SJCRH30 (cell line): Measurements from ENCODE around the gene CEACAM7. TPM values are rescaled to one million over a fixed set of nuclear protein-coding genes. Genes with fewer than 3 reads are reported as not detected.

ENCODE experiments used
- DNase-seq, 2 experiments: peaks; one replicate each; pipeline ENCODE4 v3.0.0-alpha.2; 2015 to 2020
- H3K27ac ChIP-seq: fragments of 250-450 bp; sonication (Bioruptor Pico); 2 replicates; pipeline ENCODE4 v1.5.1; 2020; ENCODE audit warnings: mild to moderate bottlenecking, moderate library complexity
- H3K27me3 ChIP-seq: fragments of 250-450 bp; sonication (Bioruptor Pico); 2 replicates; pipeline ENCODE4 v1.5.1; 2020; ENCODE audit warnings: mild to moderate bottlenecking, moderate library complexity
- H3K36me3 ChIP-seq: fragments of 250-450 bp; sonication (Bioruptor Pico); 2 replicates; pipeline ENCODE4 v1.5.1; 2020; ENCODE audit warnings: mild to moderate bottlenecking, moderate library complexity
- H3K4me1 ChIP-seq: fragments of 250-450 bp; sonication (Bioruptor Pico); 2 replicates; pipeline ENCODE4 v1.5.1; 2020; ENCODE audit warnings: mild to moderate bottlenecking, moderate library complexity
- H3K4me3 ChIP-seq: fragments of 250-450 bp; sonication (Bioruptor Pico); 2 replicates; pipeline ENCODE4 v1.5.1; 2020; ENCODE audit warnings: mild to moderate bottlenecking, moderate library complexity
- H3K9me3 ChIP-seq: fragments of 250-450 bp; sonication (Bioruptor Pico); replicated peaks from 2 replicates; pipeline ENCODE4 v1.5.1; 2020; ENCODE audit warnings: mild to moderate bottlenecking, moderate library complexity
- total RNA-seq: library from RNA; depleted of rRNA; stranded (reverse); fragments of >200 nt; shearing (Covaris generic); gene quantifications from 2 replicates; pipeline ENCODE4 v1.2.3, GENCODE V29; 2014

The CEACAM7 gene
- total RNA-seq, 1 experiment from 2014 or later = not detected

DNA sequence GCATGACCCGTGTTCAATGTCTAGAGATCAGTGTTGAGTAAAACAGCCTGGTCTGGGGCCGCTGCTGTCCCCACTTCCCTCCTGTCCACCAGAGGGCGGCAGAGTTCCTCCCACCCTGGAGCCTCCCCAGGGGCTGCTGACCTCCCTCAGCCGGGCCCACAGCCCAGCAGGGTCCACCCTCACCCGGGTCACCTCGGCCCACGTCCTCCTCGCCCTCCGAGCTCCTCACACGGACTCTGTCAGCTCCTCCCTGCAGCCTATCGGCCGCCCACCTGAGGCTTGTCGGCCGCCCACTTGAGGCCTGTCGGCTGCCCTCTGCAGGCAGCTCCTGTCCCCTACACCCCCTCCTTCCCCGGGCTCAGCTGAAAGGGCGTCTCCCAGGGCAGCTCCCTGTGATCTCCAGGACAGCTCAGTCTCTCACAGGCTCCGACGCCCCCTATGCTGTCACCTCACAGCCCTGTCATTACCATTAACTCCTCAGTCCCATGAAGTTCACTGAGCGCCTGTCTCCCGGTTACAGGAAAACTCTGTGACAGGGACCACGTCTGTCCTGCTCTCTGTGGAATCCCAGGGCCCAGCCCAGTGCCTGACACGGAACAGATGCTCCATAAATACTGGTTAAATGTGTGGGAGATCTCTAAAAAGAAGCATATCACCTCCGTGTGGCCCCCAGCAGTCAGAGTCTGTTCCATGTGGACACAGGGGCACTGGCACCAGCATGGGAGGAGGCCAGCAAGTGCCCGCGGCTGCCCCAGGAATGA, 18.9 kb upstream of the CEACAM7 start:
- DNase-seq = peak; percentile 67 to 69

GRCh38 chr19:41705393-41706174, 17.5 kb upstream of the CEACAM7 start:
- H3K4me1 ChIP-seq = no peaks in the 10 kb centered on the region; the same call in none of the 2 replicates
- H3K9me3 ChIP-seq = no peaks in the 10 kb centered on the region
- H3K27me3 ChIP-seq = peaks cover 14% of the 10 kb centered on the region; the same call in 1 of the 2 replicates
- H3K4me3 ChIP-seq = no peak overlapping the region
- DNase-seq = peak; percentile 51 to 74
- no peaks in the 10 kb centered on the region for H3K36me3 ChIP-seq
- H3K27ac ChIP-seq = no peak overlapping the region

More for the DNA sequence above, 18.9 kb upstream of the CEACAM7 start:
- no peaks in the 10 kb centered on the region; the same call in none of the 2 replicates for H3K4me1 ChIP-seq
- H3K36me3 ChIP-seq = no peaks in the 10 kb centered on the region
- H3K27me3 ChIP-seq = peaks cover 25% of the 10 kb centered on the region
- no peak overlapping the region for H3K27ac ChIP-seq
- no peaks in the 10 kb centered on the region for H3K9me3 ChIP-seq
- no peak overlapping the region for H3K4me3 ChIP-seq

DNA sequence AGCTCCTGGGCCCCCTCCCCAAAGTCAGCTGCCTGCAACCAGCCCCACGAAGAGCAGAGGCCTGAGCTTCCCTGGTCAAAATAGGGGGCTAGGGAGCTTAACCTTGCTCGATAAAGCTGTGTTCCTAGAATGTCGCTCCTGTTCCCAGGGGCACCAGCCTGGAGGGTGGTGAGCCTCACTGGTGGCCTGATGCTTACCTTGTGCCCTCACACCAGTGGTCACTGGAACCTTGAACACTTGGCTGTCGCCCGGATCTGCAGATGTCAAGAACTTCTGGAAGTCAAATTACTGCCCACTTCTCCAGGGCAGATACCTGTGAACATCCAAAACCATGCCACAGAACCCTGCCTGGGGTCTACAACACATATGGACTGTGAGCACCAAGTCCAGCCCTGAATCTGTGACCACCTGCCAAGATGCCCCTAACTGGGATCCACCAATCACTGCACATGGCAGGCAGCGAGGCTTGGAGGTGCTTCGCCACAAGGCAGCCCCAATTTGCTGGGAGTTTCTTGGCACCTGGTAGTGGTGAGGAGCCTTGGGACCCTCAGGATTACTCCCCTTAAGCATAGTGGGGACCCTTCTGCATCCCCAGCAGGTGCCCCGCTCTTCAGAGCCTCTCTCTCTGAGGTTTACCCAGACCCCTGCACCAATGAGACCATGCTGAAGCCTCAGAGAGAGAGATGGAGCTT, 15.7 kb upstream of the CEACAM7 start:
- no peak for DNase-seq
- Histone ChIP-seq H3K27me3 (peaks cover 10% of the 10 kb centered on the region; the same call in 1 of the 2 replicates), H3K4me1 (no peaks in the 10 kb centered on the region; the same call in none of the 2 replicates), H3K36me3 (no peaks in the 10 kb centered on the region), H3K27ac (no peak overlapping the region), H3K4me3 (no peak overlapping the region), H3K9me3 (no peaks in the 10 kb centered on the region)

DNA sequence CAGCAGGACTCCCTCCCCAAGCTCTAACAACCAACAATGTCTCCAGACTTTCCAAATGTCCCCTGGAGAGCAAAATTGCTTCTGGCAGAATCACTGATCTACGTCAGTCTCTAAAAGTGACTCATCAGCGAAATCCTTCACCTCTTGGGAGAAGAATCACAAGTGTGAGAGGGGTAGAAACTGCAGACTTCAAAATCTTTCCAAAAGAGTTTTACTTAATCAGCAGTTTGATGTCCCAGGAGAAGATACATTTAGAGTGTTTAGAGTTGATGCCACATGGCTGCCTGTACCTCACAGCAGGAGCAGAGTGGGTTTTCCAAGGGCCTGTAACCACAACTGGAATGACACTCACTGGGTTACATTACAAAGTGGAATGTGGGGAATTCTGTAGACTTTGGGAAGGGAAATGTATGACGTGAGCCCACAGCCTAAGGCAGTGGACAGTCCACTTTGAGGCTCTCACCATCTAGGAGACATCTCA, 14.1 kb upstream of the CEACAM7 start:
- H3K9me3 ChIP-seq = no peaks in the 10 kb centered on the region
- no peaks in the 10 kb centered on the region; the same call in none of the 2 replicates for H3K4me1 ChIP-seq
- H3K27ac ChIP-seq = no peak overlapping the region
- no peaks in the 10 kb centered on the region for H3K36me3 ChIP-seq
- no peak for DNase-seq
- no peak overlapping the region for H3K4me3 ChIP-seq
- H3K27me3 ChIP-seq = peaks cover 6% of the 10 kb centered on the region; the same call in 1 of the 2 replicates

DNA sequence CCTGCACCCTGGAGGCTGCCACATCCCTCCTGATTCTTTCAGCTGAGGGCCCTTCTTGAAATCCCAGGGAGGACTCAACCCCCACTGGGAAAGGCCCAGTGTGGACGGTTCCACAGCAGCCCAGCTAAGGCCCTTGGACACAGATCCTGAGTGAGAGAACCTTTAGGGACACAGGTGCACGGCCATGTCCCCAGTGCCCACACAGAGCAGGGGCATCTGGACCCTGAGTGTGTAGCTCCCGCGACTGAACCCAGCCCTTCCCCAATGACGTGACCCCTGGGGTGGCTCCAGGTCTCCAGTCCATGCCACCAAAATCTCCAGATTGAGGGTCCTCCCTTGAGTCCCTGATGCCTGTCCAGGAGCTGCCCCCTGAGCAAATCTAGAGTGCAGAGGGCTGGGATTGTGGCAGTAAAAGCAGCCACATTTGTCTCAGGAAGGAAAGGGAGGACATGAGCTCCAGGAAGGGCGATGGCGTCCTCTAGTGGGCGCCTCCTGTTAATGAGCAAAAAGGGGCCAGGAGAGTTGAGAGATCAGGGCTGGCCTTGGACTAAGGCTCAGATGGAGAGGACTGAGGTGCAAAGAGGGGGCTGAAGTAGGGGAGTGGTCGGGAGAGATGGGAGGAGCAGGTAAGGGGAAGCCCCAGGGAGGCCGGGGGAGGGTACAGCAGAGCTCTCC, 13.5 kb upstream of the CEACAM7 start:
- H3K27ac ChIP-seq = no peak overlapping the region
- no peaks in the 10 kb centered on the region for H3K36me3 ChIP-seq
- peak in 1 of 2 experiments; percentile 37 for DNase-seq

DNA sequence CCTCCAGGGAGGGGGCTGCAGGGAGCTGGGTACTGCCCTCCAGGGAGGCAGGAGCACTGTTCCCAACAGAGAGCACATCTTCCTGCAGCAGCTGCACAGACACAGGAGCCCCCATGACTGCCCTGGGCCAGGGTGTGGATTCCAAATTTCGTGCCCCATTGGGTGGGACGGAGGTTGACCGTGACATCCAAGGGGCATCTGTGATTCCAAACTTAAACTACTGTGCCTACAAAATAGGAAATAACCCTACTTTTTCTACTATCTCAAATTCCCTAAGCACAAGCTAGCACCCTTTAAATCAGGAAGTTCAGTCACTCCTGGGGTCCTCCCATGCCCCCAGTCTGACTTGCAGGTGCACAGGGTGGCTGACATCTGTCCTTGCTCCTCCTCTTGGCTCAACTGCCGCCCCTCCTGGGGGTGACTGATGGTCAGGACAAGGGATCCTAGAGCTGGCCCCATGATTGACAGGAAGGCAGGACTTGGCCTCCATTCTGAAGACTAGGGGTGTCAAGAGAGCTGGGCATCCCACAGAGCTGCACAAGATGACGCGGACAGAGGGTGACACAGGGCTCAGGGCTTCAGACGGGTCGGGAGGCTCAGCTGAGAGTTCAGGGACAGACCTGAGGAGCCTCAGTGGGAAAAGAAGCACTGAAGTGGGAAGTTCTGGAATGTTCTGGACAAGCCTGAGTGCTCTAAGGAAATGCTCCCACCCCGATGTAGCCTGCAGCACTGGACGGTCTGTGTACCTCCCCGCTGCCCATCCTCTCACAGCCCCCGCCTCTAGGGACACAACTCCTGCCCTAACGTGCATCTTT, 12.5 kb upstream of the CEACAM7 start:
- no peak for DNase-seq
- H3K36me3 ChIP-seq = no peaks in the 10 kb centered on the region
- no peaks in the 10 kb centered on the region; the same call in none of the 2 replicates for H3K4me1 ChIP-seq
- H3K27me3 ChIP-seq = peaks cover 4% of the 10 kb centered on the region; the same call in 1 of the 2 replicates
- no peaks in the 10 kb centered on the region for H3K9me3 ChIP-seq
- H3K27ac ChIP-seq = no peak overlapping the region
- H3K4me3 ChIP-seq = no peak overlapping the region

More for the DNA sequence above, 13.5 kb upstream of the CEACAM7 start:
- Histone ChIP-seq H3K4me1 (no peaks in the 10 kb centered on the region; the same call in none of the 2 replicates), H3K27me3 (peaks cover 4% of the 10 kb centered on the region; the same call in 1 of the 2 replicates), H3K9me3 (no peaks in the 10 kb centered on the region), H3K4me3 (no peak overlapping the region)

DNA sequence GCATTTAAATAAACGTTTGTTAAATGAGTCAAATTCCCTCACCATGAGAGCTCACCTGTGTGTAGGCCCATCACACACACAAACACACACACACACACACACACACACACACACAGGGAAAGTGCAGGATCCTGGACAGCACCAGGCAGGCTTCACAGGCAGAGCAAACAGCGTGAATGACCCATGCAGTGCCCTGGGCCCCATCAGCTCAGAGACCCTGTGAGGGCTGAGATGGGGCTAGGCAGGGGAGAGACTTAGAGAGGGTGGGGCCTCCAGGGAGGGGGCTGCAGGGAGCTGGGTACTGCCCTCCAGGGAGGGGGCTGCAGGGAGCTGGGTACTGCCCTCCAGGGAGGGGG, 11.9 kb upstream of the CEACAM7 start:
- H3K36me3 ChIP-seq = no peaks in the 10 kb centered on the region
- no peaks in the 10 kb centered on the region; the same call in none of the 2 replicates for H3K4me1 ChIP-seq
- H3K27ac ChIP-seq = no peak overlapping the region
- no peak overlapping the region for H3K4me3 ChIP-seq
- no peak for DNase-seq
- H3K9me3 ChIP-seq = no peaks in the 10 kb centered on the region
- peaks cover 4% of the 10 kb centered on the region; the same call in 1 of the 2 replicates for H3K27me3 ChIP-seq

GRCh38 chr19:41699231-41699967, 11.3 kb upstream of the CEACAM7 start:
- no peaks in the 10 kb centered on the region for H3K9me3 ChIP-seq
- no peak overlapping the region for H3K4me3 ChIP-seq
- no peak for DNase-seq
- H3K36me3 ChIP-seq = no peaks in the 10 kb centered on the region
- peaks cover 4% of the 10 kb centered on the region; the same call in 1 of the 2 replicates for H3K27me3 ChIP-seq
- no peak overlapping the region for H3K27ac ChIP-seq
- no peaks in the 10 kb centered on the region; the same call in none of the 2 replicates for H3K4me1 ChIP-seq

GRCh38 chr19:41698746-41699230, 10.7 kb upstream of the CEACAM7 start:
- H3K4me1 ChIP-seq = no peaks in the 10 kb centered on the region; the same call in none of the 2 replicates
- H3K4me3 ChIP-seq = no peak overlapping the region
- H3K27me3 ChIP-seq = peaks cover 4% of the 10 kb centered on the region; the same call in 1 of the 2 replicates
- H3K36me3 ChIP-seq = no peaks in the 10 kb centered on the region
- no peaks in the 10 kb centered on the region for H3K9me3 ChIP-seq
- no peak overlapping the region for H3K27ac ChIP-seq
- DNase-seq = no peak

DNA sequence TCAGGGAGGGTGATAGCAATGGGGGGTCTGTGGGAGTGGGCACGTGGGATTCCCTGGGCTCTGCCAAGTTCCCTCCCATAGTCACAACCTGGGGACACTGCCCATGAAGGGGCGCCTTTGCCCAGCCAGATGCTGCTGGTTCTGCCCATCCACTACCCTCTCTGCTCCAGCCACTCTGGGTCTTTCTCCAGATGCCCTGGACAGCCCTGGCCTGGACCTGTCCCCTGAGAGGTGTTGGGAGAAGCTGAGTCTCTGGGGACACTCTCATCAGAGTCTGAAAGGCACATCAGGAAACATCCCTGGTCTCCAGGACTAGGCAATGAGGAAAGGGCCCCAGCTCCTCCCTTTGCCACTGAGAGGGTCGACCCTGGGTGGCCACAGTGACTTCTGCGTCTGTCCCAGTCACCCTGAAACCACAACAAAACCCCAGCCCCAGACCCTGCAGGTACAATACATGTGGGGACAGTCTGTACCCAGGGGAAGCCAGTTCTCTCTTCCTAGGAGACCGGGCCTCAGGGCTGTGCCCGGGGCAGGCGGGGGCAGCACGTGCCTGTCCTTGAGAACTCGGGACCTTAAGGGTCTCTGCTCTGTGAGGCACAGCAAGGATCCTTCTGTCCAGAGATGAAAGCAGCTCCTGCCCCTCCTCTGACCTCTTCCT, 9.3 kb upstream of the CEACAM7 start:
- no peaks in the 10 kb centered on the region; the same call in 1 of the 2 replicates for H3K4me1 ChIP-seq
- no peak overlapping the region for H3K4me3 ChIP-seq
- 0 out of 2 replicates have a peak, but pooled peaks cover 4% of the 10 kb centered on the region for H3K27me3 ChIP-seq
- H3K36me3 ChIP-seq = no peaks in the 10 kb centered on the region
- H3K27ac ChIP-seq = no peak overlapping the region
- no peak for DNase-seq
- H3K9me3 ChIP-seq = no peaks in the 10 kb centered on the region

GRCh38 chr19:41696402-41697197, 8.5 kb upstream of the CEACAM7 start:
- Histone ChIP-seq H3K36me3 (no peaks in the 10 kb centered on the region), H3K9me3 (no peaks in the 10 kb centered on the region), H3K4me1 (no peaks in the 10 kb centered on the region), H3K27ac (no peak overlapping the region), H3K27me3 (0 out of 2 replicates have a peak, but pooled peaks cover 4% of the 10 kb centered on the region), H3K4me3 (no peak overlapping the region)
- DNase-seq = peak; percentile 42 to 65
